Colon (tissue), 2 donors: ENCODE data around the gene PARD6G.

Experiments
- FAIRE-seq: peaks from 2 replicates; lab custom pipeline; 2012; peaks lifted over from hg19 to GRCh38; lab: Jason Lieb, UNC
- donor health status: control.
- donor health status: control.

Gene PARD6G

GRCh38 chr18:80189531-80189865 lies 57.8 kb downstream of the PARD6G start:
- no peak for FAIRE-seq

GRCh38 chr18:80188643-80189530 lies 58.4 kb downstream of the PARD6G start:
- no peak for FAIRE-seq

- no peak for FAIRE-seq
These were observed 59.2 kb downstream of the PARD6G start for GRCh38 chr18:80187956-80188642.

- FAIRE-seq: no peak
These were observed 61.8 kb downstream of the PARD6G start for GRCh38 chr18:80185545-80185944.

GRCh38 chr18:80184243-80184772 lies 63.0 kb downstream of the PARD6G start:
- no peak for FAIRE-seq

GRCh38 chr18:80183273-80184050 lies 63.9 kb downstream of the PARD6G start:
- FAIRE-seq: no peak

- FAIRE-seq: no peak
These were observed 64.5 kb downstream of the PARD6G start for GRCh38 chr18:80182855-80183254.

- no peak for FAIRE-seq
These were observed 65.5 kb downstream of the PARD6G start for GRCh38 chr18:80181642-80182461.

- FAIRE-seq: no peak
These were observed 66.3 kb downstream of the PARD6G start for GRCh38 chr18:80180778-80181564.

GRCh38 chr18:80179857-80180558 lies 67.3 kb downstream of the PARD6G start:
- no peak for FAIRE-seq

GRCh38 chr18:80178935-80179818 lies 68.1 kb downstream of the PARD6G start:
- no peak for FAIRE-seq

- FAIRE-seq: no peak
These were observed 70.2 kb downstream of the PARD6G start for GRCh38 chr18:80177128-80177527.

- no peak for FAIRE-seq
These were observed 70.8 kb downstream of the PARD6G start for GRCh38 chr18:80176334-80177073.

- no peak for FAIRE-seq
These were observed 71.7 kb downstream of the PARD6G start for GRCh38 chr18:80175451-80176204.

GRCh38 chr18:80173060-80173459 lies 74.3 kb downstream of the PARD6G start:
- FAIRE-seq: no peak

GRCh38 chr18:80172056-80172455 lies 75.3 kb downstream of the PARD6G start:
- FAIRE-seq: no peak

GRCh38 chr18:80171054-80171872 lies 76.1 kb downstream of the PARD6G start:
- FAIRE-seq: no peak
